Measurements from ENCODE around the gene UBAP1L.
"Not testable (repeated sequence)": the region's sequence is repeated elsewhere in the genome, so short reads cannot be mapped to it uniquely, and the experiment has no call there.

UBAP1L gene

GRCh38 chr15:65083262-65083701, 31.7 kb downstream of the UBAP1L start:
- DNase-seq (ENCODE audit: low read depth) = no peak

- no peak for DNase-seq (ENCODE audit: low read depth)
These were observed 32.6 kb downstream of the UBAP1L start for GRCh38 chr15:65082303-65082953.

GRCh38 chr15:65081758-65082157, 33.2 kb downstream of the UBAP1L start:
- no peak for DNase-seq (ENCODE audit: low read depth)

GRCh38 chr15:65081270-65081669, 33.7 kb downstream of the UBAP1L start:
- no peak for DNase-seq (ENCODE audit: low read depth)

GRCh38 chr15:65079580-65079979, 35.4 kb downstream of the UBAP1L start:
- no peak for DNase-seq (ENCODE audit: low read depth)

GRCh38 chr15:65077981-65078352, 37.0 kb downstream of the UBAP1L start:
- no peak for DNase-seq (ENCODE audit: low read depth)

- DNase-seq (ENCODE audit: low read depth) = no peak
These were observed 37.6 kb downstream of the UBAP1L start for GRCh38 chr15:65077291-65077980.

GRCh38 chr15:65076486-65077290, 38.3 kb downstream of the UBAP1L start, which contains the start of gene KBTBD13:
TSS of gene KBTBD13 (plus strand) at chr15:65076746. CDS start at chr15:65076816, 70 bp downstream.
- DNase-seq (ENCODE audit: low read depth) = no peak

GRCh38 chr15:65075607-65076395, 39.2 kb downstream of the UBAP1L start:
- DNase-seq (ENCODE audit: low read depth) = not testable (repeated sequence)

- DNase-seq (ENCODE audit: low read depth) = not testable (repeated sequence)
These were observed 40.1 kb downstream of the UBAP1L start for GRCh38 chr15:65074946-65075345.

GRCh38 chr15:65072617-65073016, 42.4 kb downstream of the UBAP1L start:
- no peak for DNase-seq (ENCODE audit: low read depth)

- no peak for DNase-seq (ENCODE audit: low read depth)
These were observed 43.0 kb downstream of the UBAP1L start for GRCh38 chr15:65072027-65072426.

GRCh38 chr15:65071381-65071811, 43.6 kb downstream of the UBAP1L start:
- DNase-seq (ENCODE audit: low read depth) = no peak

GRCh38 chr15:65069779-65070546, 45.0 kb downstream of the UBAP1L start:
- DNase-seq (ENCODE audit: low read depth) = no peak

GRCh38 chr15:65069179-65069578, 45.8 kb downstream of the UBAP1L start:
- DNase-seq (ENCODE audit: low read depth) = peak; percentile 77

GRCh38 chr15:65068403-65068788, 46.6 kb downstream of the UBAP1L start:
- no peak for DNase-seq (ENCODE audit: low read depth)

GRCh38 chr15:65067645-65068402, 47.2 kb downstream of the UBAP1L start, which contains the start of gene RASL12:
TSS of gene RASL12 (minus strand) at chr15:65067991. CDS start at chr15:65067835, 156 bp downstream.
- no peak for DNase-seq (ENCODE audit: low read depth)

GRCh38 chr15:65067317-65067644, 47.7 kb downstream of the UBAP1L start:
- DNase-seq (ENCODE audit: low read depth) = no peak

- no peak for DNase-seq (ENCODE audit: low read depth)
These were observed 48.2 kb downstream of the UBAP1L start for GRCh38 chr15:65066635-65067316.
